ENCODE results near the gene FTCD. TPM values are rescaled to one million over a fixed set of nuclear protein-coding genes. Genes with fewer than 3 reads are reported as not detected.
"Not testable (repeated sequence)": the region's sequence is repeated elsewhere in the genome, so short reads cannot be mapped to it uniquely, and the experiment has no call there.

Gene FTCD
- not detected in 2 replicates for total RNA-seq

DNA sequence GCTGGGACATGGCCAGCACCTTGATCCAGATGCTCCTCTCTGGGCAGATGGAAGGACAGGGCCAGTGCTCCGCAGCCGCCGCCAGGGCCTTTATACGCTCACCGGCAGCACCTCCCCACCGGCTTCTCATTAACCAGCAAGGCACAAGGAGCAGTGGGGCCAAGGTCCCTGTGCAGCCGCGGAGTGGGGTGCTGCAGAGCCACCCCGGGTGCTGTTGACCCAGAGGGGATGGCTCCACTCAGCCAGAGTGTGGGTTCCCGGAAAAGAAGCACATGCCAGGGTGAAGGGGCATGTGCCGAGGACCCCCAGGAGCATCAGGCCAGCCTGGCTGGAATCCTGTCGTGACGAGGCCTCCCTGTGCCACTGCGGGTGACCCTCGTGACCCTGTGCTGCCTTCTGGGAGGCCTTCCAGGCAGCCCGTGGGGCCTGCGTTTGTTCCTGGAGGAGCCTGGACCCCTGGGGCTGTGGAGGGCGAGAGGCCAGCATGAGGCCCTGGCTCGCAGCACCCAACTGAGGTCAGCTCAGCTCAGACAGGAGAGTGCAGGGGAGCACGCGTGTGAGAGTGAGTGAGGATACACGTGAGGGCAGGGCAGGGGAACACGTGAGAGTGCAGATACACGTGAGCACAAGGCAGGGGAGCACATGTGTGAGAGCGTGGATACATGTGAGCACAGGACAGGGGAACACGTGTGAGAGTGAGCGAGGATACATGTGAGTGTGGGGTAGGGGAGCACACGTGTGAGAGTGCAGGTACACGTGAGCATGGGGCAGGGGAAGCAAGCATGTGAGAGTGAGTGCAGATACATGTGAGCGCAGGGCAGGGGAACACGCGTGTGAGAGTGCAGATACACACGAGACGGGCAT is at the start of gene FTCD:
FTCD (minus strand) TSS at position 66 of the 864 bp plus-strand sequence; CDS start at position 10, 56 bp downstream.
- DNase-seq (ENCODE audit: low read depth in 2 of 2) = no peak

DNA sequence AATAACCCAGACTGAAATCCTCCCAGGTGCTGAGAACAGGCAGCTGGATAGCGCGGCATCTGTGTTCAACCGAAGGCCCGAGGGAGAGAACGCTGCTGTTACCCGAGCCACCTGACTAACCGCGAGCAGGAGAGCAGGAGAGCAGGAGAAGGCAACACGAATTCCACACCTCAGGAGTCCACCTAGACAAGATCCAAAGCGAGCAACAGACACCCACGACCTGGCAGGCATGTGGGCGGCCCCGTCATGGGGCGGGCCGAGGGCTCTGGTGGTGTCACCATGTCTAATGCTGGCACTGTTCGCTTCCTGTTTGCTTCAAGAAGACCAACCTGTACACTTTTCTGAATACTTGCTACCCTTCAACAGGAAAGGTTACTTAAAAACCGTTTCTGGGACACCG is 49.8 kb upstream of the FTCD start:
- DNase-seq (ENCODE audit: low read depth in 2 of 2) = no peak

DNA sequence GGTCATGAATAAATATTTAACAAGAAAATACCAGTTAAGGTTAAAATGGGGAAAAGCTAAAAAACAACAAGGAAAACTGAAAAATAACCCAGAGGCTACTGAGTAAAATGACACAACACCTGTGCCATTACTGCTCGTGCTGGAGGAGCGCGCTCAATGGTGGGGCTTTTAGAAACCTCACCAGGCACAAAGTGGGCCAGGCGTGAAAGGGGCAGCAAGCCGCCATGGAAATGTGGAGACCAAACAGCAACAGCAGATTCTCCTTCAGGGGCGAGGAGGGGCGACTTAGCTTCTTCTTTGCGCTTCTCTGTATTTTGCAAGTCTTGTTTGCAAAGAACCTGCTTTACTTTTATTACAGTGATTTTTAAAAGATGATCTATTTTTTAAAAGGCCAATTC is 47.8 kb upstream of the FTCD start:
- no peak for DNase-seq (ENCODE audit: low read depth in 2 of 2)

DNA sequence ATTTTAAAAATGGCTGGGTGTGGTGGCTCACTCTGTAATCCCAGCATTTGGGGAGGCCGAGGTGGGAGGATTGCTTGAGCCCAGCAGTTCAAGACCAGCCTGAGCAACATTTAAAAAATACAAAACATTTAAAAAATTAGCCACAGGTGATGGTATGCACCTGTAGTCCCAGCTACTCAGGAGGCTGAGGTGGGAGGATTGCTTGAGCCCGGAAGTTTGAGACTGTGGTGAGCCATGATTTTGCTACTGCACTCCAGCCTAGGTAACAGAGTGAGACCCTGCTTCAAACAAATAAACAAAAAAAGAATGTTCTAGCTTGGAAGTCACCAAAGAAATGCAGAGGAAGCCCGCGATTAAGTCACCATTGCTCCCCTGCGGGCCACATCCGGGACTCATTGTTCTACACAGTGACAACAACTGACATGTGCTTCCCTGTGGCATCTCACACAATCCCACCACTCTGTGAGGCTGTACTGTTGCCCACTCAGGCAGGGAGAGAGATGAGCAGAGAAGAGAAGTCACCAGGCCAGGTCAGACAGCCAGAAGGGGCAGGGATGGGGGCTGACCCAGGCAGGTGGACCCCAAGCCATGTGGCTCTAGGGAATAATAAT is 47.3 kb upstream of the FTCD start:
- DNase-seq (ENCODE audit: low read depth in 2 of 2) = peak; percentile 52 to 87

GRCh38 chr21:46200877-46201803 is 45.8 kb upstream of the FTCD start:
- DNase-seq (ENCODE audit: low read depth in 2 of 2) = not testable (repeated sequence)

GRCh38 chr21:46199436-46200373 is 44.3 kb upstream of the FTCD start:
- no peak for DNase-seq (ENCODE audit: low read depth in 2 of 2)

GRCh38 chr21:46196733-46197132 is 41.4 kb upstream of the FTCD start:
- DNase-seq (ENCODE audit: low read depth in 2 of 2) = no peak

DNA sequence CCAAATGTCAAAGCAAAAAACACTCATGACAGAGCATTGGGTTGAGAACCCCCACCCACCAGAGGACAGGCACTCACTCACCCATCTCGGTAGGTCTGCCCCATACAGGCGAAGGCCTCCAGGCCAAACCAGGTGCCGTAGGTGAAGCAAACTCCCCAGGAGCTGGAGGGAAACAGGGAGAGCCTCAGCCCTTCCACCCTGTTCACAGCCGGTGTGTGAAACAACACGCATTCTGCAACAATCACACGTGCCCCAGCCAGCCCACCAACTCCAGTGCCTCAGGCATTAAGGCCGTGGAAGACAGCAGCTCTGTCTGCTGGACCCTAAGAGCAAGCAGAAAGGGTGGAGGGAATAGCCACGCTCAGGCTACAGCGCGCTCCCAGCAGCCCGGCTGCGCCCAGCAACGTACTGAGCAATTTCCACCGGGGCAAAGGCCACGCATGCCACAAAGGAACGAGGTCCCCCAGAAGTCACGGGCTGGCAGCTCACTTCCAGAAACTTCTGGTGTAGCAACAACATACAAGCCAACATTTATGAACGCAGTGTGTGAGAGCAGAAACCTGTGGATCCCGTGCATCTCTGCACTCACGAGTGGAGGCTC is 40.3 kb upstream of the FTCD start:
- no peak for DNase-seq (ENCODE audit: low read depth in 2 of 2)

DNA sequence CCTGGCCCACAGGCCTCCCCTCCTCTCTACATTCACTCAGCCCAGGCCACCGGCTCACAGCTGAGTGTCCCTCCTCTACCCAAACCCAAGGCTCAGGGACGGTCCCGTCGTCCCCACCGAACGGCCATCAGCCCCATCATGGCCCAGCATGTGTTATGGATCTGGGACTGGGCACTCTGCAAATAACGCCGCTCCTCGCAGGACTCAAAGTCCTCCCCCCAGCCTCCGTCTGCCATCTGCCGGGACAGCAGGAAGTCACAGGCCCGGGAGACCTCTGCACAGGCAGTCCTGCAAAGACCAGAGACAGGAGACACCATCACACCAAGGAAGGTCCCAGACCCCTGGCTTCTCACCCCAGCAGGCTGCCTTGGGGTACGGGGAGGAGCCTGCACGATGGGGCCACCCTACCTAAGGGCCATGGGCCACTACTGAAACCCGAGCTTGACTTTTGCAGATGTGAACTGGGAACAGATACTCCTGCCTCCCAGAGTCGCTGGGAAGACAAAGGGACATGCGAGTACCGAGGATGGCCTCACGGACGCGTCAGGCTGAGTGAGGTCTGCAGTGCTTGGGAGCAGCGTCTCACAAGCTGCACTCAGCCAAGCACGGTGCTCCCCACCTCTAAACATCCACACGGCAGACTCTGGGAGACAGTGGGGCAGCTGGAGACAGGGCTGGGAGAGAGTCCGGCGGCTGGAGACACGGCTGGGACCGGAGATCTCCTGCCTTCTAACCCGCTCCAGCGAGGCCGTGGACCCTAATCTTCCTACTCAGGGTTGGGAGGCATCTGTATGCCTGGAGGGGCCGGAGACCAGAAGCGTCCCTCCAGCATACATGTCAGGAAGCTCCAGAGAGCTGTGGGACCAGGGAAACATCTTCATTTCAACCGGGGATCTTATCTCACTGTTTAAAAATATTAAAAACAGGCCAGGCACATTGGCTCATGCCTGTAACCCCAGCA is 39.3 kb upstream of the FTCD start:
- DNase-seq (ENCODE audit: low read depth in 2 of 2) = no peak

- no peak for DNase-seq (ENCODE audit: low read depth in 2 of 2)
Observed at GRCh38 chr21:46193829-46194373, 38.5 kb upstream of the FTCD start.

DNA sequence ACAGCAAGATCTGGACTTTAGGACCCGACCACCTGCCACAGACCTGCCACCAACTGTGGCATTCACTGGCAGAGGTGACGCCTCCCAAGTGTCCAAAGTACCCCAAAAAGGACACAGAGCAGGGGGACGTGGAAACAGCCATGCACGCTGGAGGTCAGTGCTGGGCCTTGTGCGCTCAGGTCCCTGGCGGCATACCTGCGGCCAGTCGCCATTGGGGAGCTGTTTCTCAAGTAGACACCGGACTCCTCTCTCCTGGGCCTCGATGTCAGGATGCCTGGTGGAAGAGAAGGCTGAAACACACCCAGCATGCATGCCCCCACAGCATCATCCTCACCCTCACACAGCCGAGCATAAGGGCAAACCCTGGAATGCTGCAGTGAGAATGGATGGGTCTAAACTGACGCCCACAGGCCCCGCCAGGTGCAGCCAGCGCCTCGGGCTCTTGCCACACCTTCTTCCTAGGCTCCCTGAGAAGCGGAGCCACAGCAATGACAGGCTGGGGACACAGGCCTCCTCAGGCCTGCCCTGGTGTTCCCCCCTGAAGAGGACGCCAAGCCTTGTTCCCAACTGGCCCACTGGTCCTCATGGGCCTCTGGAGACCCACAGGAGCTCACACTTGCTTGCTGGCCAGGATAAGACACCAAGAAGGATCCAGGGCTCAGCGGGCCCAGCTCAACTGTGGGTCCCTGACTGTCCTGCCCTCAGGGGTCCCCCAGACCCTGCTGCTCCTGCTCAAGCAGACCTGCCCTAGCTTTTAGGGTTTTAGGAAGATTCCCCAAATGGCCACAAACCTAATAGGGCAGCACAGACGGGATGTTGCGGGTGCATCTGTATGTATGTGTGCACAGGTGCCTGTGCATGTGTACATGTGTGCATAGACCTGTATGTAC is 36.6 kb upstream of the FTCD start:
- DNase-seq (ENCODE audit: low read depth in 2 of 2) = no peak

GRCh38 chr21:46191257-46191685 is 35.9 kb upstream of the FTCD start:
- peak; percentile 55 to 79 for DNase-seq (ENCODE audit: low read depth in 2 of 2)

GRCh38 chr21:46190491-46191131 is 35.2 kb upstream of the FTCD start:
- DNase-seq (ENCODE audit: low read depth in 2 of 2) = no peak

GRCh38 chr21:46189959-46190490 is 34.6 kb upstream of the FTCD start:
- no peak for DNase-seq (ENCODE audit: low read depth in 2 of 2)

- peak; percentile 44 to 55 for DNase-seq (ENCODE audit: low read depth in 2 of 2)
Observed at GRCh38 chr21:46189213-46189958, 34.0 kb upstream of the FTCD start.

Data from lung microvascular endothelial cell (primary cell).